OCI-LY1 (cell line): Measurements from ENCODE around the gene ABCD3.

Source experiments
- H2AFZ ChIP-seq: fragments of 200-600 bp; sonication (generic), shearing (Covaris generic); 2 replicates; pipeline ENCODE4 v1.6.0; 2014; ENCODE audit warnings: antibody characterized with exemption, mild to moderate bottlenecking, low read length
- H3F3A ChIP-seq: fragments of 200-600 bp; sonication (generic), shearing (Covaris generic); 2 replicates; pipeline ENCODE4 v1.6.0; 2014; ENCODE audit warnings: mild to moderate bottlenecking, antibody characterized with exemption, low read length, moderate library complexity; ENCODE audit not compliant: insufficient read depth
- H3K27ac ChIP-seq: fragments of 200-600 bp; sonication (generic); 2 replicates; pipeline ENCODE4 v1.5.1; 2014; ENCODE audit warnings: low read length, mixed run types, mild to moderate bottlenecking, low read depth; ENCODE audit not compliant: poor library complexity, severe bottlenecking
- H3K27me3 ChIP-seq: fragments of 200-600 bp; sonication (generic); 2 replicates; pipeline ENCODE4 v1.6.0; 2014; ENCODE audit warnings: antibody characterized with exemption, mild to moderate bottlenecking, low read length, moderate library complexity; ENCODE audit not compliant: insufficient read depth
- H3K36me3 ChIP-seq: fragments of 200-600 bp; sonication (generic); 2 replicates; pipeline ENCODE4 v1.6.1; 2014; ENCODE audit warnings: mild to moderate bottlenecking, antibody characterized with exemption, low read length, moderate library complexity, mixed read lengths; ENCODE audit not compliant: insufficient read depth
- H3K4me1 ChIP-seq: fragments of 200-600 bp; sonication (generic); 2 replicates; pipeline ENCODE4 v1.5.1; 2014; ENCODE audit warnings: mild to moderate bottlenecking, low read length, moderate library complexity; ENCODE audit not compliant: insufficient read depth, severe bottlenecking
- H3K4me2 ChIP-seq: fragments of 200-600 bp; sonication (generic), shearing (Covaris generic); 2 replicates; pipeline ENCODE4 v1.6.1; 2014; ENCODE audit warnings: low read length
- H3K4me3 ChIP-seq: fragments of 200-600 bp; sonication (generic); 2 replicates; pipeline ENCODE4 v1.5.1; 2014; ENCODE audit warnings: low read length, low read depth, mild to moderate bottlenecking, mixed read lengths; ENCODE audit not compliant: poor library complexity, severe bottlenecking
- H3K79me2 ChIP-seq: fragments of 200-600 bp; shearing (Covaris generic); 2 replicates; pipeline ENCODE4 v1.6.1; 2016; ENCODE audit warnings: mixed run types, low read length, mixed read lengths; ENCODE audit not compliant: insufficient read depth
- H3K9ac ChIP-seq: fragments of 200-600 bp; sonication (generic), shearing (Covaris generic); 2 replicates; pipeline ENCODE4 v1.6.1; 2014; ENCODE audit warnings: mild to moderate bottlenecking, low read length, mixed read lengths
- H3K9me2 ChIP-seq: fragments of 200-600 bp; sonication (generic), shearing (Covaris generic); 2 replicates; pipeline ENCODE4 v1.6.1; 2014; ENCODE audit warnings: low read depth, mild to moderate bottlenecking, low read length, mixed read lengths
- H3K9me3 ChIP-seq: fragments of 200-600 bp; shearing (Covaris generic); 2 replicates; pipeline ENCODE4 v1.6.1; 2014; ENCODE audit warnings: low read length, mixed read lengths
- H4K20me1 ChIP-seq: fragments of 200-600 bp; sonication (generic), shearing (Covaris generic); 2 replicates; pipeline ENCODE4 v1.6.0; 2016; ENCODE audit warnings: mild to moderate bottlenecking, low read length; ENCODE audit not compliant: insufficient read depth
- EZH2 ChIP-seq: fragments of 200-600 bp; sonication (generic), shearing (Covaris generic); IDR thresholded peaks from 2 replicates; pipeline ENCODE4 v1.8.0; 2017; ENCODE audit warnings: borderline replicate concordance, mixed run types, mild to moderate bottlenecking, antibody characterized with exemption, low read length, moderate library complexity, mixed read lengths
- TF ChIP-seq, protein P1 (sequence below): fragments of 200-600 bp; sonication (generic), shearing (Covaris generic); IDR thresholded peaks from 2 replicates; pipeline ENCODE4 v1.5.1; 2017; ENCODE audit warnings: mild to moderate bottlenecking, antibody characterized with exemption, low read length, moderate library complexity, mixed read lengths

The ABCD3 gene

DNA sequence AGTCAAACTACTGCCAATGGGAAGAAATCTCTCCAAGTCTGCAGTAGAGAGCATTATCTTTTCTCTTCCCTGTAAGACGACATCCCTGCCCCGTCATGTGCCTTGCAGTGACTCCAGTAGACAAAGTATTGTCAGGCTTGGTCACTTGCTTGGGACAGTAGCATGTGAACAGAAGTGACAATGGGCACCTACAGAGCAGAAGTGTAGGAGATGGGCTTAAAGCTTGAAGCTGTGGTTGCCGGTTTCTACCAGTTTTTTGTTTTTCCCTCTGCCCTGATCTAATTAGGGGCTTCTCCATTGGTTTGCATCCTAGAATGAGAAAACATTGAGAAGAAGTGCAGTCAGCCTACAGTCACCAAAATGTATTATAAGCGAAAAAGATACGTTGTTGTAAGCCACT lies 110.6 kb downstream of the ABCD3 start:
- H3K36me3 ChIP-seq: no peaks in the 10 kb centered on the region
- no peaks in the 10 kb centered on the region for H3F3A ChIP-seq
- H3K9ac ChIP-seq: no peak overlapping the region
- no peak overlapping the region for H3K4me2 ChIP-seq
- H3K4me1 ChIP-seq: no peaks in the 10 kb centered on the region
- no peaks in the 10 kb centered on the region for H4K20me1 ChIP-seq
- no peak overlapping the region for H3K4me3 ChIP-seq
- no peak overlapping the region for H2AFZ ChIP-seq
- no peaks in the 10 kb centered on the region for H3K9me3 ChIP-seq
- no peaks in the 10 kb centered on the region for H3K9me2 ChIP-seq
- H3K27me3 ChIP-seq: no peaks in the 10 kb centered on the region
- no peak overlapping the region for H3K27ac ChIP-seq
- no peaks in the 10 kb centered on the region for H3K79me2 ChIP-seq
- TF ChIP-seq, protein P1, sequence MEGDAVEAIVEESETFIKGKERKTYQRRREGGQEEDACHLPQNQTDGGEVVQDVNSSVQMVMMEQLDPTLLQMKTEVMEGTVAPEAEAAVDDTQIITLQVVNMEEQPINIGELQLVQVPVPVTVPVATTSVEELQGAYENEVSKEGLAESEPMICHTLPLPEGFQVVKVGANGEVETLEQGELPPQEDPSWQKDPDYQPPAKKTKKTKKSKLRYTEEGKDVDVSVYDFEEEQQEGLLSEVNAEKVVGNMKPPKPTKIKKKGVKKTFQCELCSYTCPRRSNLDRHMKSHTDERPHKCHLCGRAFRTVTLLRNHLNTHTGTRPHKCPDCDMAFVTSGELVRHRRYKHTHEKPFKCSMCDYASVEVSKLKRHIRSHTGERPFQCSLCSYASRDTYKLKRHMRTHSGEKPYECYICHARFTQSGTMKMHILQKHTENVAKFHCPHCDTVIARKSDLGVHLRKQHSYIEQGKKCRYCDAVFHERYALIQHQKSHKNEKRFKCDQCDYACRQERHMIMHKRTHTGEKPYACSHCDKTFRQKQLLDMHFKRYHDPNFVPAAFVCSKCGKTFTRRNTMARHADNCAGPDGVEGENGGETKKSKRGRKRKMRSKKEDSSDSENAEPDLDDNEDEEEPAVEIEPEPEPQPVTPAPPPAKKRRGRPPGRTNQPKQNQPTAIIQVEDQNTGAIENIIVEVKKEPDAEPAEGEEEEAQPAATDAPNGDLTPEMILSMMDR: no peak
- no peak for TF ChIP-seq EZH2

DNA sequence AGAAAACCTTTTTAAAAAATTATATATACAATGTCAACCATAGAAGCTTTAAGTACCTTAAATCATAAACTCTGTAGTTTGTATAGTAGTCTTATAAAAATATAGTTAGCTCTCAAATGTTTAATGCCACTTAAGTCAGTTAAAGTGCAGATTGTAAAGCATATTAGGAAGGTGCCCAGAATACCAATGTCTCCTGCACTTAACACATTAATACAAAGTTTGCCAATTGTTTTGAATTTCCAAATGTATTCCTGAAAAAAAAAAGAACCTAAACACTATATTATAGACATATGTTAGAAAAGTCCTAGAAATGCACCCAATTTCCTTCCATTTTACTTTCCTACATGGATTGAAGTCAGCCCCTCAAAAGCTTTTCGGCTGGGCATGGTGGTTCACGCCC lies 111.2 kb downstream of the ABCD3 start:
- no peaks in the 10 kb centered on the region for H3F3A ChIP-seq
- no peaks in the 10 kb centered on the region for H3K36me3 ChIP-seq
- no peaks in the 10 kb centered on the region for H3K9me3 ChIP-seq
- TF ChIP-seq, protein P1: no peak
- TF ChIP-seq EZH2: no peak
- H3K27me3 ChIP-seq: no peaks in the 10 kb centered on the region
- H3K9ac ChIP-seq: no peak overlapping the region
- H3K27ac ChIP-seq: no peak overlapping the region
- no peaks in the 10 kb centered on the region for H3K9me2 ChIP-seq
- no peaks in the 10 kb centered on the region for H4K20me1 ChIP-seq
- H2AFZ ChIP-seq: no peak overlapping the region
- no peaks in the 10 kb centered on the region for H3K79me2 ChIP-seq
- H3K4me1 ChIP-seq: no peaks in the 10 kb centered on the region
- H3K4me2 ChIP-seq: no peak overlapping the region
- no peak overlapping the region for H3K4me3 ChIP-seq

GRCh38 chr1:94530373-94530878 lies 112.2 kb downstream of the ABCD3 start:
- H3K27ac ChIP-seq: no peak overlapping the region
- no peak overlapping the region for H3K4me3 ChIP-seq
- no peaks in the 10 kb centered on the region for H3K36me3 ChIP-seq
- no peak overlapping the region for H3K4me2 ChIP-seq
- TF ChIP-seq, protein P1: no peak
- TF ChIP-seq EZH2: no peak
- H4K20me1 ChIP-seq: no peaks in the 10 kb centered on the region
- no peaks in the 10 kb centered on the region for H3K4me1 ChIP-seq
- H3K9me3 ChIP-seq: no peaks in the 10 kb centered on the region
- H3K9me2 ChIP-seq: no peaks in the 10 kb centered on the region
- H3K79me2 ChIP-seq: no peaks in the 10 kb centered on the region
- H2AFZ ChIP-seq: no peak overlapping the region
- no peak overlapping the region for H3K9ac ChIP-seq
- H3F3A ChIP-seq: no peaks in the 10 kb centered on the region
- no peaks in the 10 kb centered on the region for H3K27me3 ChIP-seq
